DMS153 (cell line): ENCODE results near the gene NBPF12.
"Not testable (repeated sequence)": the region's sequence is repeated elsewhere in the genome, so short reads cannot be mapped to it uniquely, and the experiment has no call there.

Experiments
- DNase-seq: peaks from one replicate; lab custom pipeline; 2025; lab: John Stamatoyannopoulos, UW

NBPF12 gene, protein sequence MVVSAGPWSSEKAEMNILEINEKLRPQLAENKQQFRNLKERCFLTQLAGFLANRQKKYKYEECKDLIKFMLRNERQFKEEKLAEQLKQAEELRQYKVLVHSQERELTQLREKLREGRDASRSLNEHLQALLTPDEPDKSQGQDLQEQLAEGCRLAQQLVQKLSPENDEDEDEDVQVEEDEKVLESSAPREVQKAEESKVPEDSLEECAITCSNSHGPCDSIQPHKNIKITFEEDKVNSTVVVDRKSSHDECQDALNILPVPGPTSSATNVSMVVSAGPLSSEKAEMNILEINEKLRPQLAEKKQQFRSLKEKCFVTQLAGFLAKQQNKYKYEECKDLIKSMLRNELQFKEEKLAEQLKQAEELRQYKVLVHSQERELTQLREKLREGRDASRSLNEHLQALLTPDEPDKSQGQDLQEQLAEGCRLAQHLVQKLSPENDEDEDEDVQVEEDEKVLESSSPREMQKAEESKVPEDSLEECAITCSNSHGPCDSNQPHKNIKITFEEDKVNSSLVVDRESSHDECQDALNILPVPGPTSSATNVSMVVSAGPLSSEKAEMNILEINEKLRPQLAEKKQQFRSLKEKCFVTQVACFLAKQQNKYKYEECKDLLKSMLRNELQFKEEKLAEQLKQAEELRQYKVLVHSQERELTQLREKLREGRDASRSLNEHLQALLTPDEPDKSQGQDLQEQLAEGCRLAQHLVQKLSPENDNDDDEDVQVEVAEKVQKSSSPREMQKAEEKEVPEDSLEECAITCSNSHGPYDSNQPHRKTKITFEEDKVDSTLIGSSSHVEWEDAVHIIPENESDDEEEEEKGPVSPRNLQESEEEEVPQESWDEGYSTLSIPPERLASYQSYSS (N-terminal part only)

GRCh38 chr1:146938242-146938902, at the start of gene NBPF12:
TSS of gene NBPF12 (plus strand) at chr1:146938324. CDS start at chr1:146960144, 21,820 bp downstream.
- DNase-seq: peak; percentile 73

DNA sequence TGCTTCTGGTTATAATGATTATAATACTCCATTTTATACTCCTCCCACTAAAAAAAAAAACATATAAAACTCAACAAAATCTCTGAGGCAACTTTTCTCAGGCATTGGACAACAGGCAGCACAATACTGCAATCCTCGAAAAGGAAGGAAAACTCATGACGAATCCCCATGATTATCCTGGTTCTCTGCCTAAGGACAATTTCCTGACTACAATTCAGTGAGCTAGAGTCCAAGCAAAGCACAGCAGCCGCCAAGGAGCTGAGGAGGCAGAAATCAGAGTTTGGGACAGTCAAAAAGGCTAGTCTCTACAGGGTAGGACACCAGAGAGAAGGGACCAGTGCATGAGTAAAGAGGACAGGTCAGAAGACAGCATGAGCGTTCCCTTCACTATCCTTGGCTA, 46.8 kb upstream of the NBPF12 start:
- DNase-seq: not testable (repeated sequence)

- not testable (repeated sequence) for DNase-seq
Measured at GRCh38 chr1:146892331-146892730, 45.8 kb upstream of the NBPF12 start.

DNA sequence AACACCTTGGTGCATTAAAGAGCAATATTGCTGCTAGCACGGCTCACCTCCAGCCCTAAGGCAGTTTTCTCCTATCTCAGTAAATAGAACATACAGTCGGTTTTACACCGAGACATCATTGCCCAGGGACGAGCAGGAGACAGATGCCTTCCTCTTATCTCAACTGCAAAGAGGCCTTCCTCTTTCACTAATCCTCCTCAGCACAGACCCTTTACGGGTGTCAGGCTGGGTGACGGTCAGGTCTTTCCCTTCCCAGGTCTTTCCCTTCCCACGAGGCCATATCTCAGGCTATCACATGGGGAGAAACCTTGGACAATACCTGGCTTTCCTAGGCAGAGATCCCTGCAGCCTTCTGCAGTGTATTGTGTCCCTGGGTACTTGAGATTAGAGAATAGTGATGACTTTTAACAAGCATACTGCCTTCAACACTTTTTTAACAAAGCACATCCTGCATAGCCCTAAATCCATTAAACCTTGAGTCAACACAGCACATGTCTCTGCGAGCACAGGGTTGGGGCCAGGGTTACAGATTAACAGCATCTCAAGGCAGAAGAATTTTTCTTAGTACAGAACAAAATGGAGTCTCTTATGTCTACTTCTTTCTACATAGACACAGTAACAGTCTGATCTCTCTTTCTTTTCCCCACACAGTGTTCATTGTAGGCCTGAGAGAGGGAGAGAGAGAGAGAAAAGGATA, 30.4 kb upstream of the NBPF12 start:
- DNase-seq: not testable (repeated sequence)

DNA sequence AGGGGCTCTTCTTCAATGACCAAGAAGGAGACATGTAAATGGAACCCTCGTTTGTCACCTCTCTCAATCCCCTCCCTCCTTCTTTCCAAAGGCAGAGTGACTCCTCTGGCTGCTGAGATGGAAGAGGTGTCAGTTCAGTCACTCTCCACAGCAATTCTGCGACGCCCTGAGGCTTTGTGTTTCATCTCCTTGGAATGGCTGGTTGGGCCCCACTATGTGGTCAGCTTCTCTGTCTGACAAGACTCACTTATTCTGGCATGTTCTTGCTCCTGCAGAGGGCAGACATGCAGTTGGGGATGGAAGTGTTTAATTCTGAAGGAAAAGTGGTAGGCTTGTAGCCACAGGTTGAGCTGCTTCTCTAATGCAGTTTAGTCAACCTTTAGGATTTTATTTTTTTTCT, 25.1 kb upstream of the NBPF12 start:
- not testable (repeated sequence) for DNase-seq

DNA sequence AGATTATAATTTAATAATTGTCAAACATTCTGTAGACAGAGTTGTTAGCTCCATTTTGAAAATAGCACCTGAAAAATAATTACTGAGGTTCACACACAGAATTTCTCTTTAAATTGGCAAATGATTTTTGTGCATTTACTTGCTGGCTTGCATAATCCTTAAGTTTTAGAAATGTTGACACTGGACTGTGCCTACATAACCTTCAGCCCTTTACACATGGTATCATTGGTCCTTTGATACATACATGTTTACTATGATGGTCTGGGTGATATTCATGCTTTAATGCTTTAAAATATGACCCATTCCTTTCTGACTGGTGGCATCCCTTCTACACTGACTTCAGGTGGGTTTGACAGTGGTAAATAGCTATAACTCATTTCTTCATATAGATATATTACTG, 17.3 kb upstream of the NBPF12 start:
- not testable (repeated sequence) for DNase-seq

DNA sequence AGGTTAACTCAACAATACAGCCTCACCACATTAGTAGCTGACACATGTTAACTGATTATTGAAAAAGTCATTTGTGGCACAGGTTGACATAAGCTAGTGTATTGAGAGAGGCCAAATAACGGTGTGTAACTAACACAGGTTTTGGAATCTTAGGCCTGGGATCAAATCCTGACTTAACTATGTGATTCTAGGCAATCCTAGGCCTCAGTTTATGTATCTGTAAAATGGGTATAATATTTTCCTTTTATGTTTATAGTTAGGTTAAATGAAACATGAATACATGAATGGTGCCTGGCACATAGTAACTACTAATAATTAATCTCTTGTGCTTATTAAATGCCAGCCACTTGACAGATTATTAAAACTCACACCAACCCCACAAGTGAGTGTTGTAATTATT, 15.5 kb upstream of the NBPF12 start:
- DNase-seq: not testable (repeated sequence)

DNA sequence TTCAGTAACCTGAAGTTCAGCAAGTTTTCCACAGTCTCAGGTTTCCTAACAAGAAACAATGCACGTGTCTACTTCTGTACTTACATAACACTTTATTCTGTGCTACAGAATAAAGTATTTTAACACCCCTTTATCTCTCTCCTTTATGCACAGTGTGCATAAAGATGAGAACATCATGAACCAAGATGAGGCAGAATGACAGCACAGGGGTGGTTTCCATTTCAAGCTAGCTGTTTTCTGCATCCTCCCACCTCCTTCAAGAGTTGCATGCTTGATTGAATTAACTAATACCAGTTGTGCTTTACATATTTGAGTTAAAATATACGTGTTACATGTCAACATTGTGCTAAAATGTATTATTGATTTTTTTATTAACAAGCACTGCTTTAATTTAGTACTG, 14.0 kb upstream of the NBPF12 start:
- DNase-seq: not testable (repeated sequence)

- DNase-seq: not testable (repeated sequence)
Measured at GRCh38 chr1:146926413-146926812, 11.7 kb upstream of the NBPF12 start.

DNA sequence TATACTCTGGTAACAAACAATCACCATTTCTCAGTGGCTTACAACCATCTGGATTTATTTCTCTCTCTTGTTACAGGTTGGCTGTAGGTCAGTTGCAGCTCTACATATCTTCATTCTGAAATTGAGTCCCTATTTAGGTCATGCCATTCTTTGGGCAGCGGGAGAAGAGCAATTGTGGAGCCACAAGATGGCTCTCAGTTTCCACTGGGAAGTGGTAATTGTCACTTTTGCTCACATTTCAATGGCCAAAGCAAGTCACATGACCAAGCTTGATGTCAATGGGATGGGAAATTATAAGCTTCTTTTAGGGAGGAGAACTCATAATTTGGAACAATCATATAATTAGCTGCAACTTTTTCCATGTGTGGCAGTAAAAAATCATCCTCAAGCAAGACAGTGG, 7.9 kb upstream of the NBPF12 start:
- DNase-seq: not testable (repeated sequence)

DNA sequence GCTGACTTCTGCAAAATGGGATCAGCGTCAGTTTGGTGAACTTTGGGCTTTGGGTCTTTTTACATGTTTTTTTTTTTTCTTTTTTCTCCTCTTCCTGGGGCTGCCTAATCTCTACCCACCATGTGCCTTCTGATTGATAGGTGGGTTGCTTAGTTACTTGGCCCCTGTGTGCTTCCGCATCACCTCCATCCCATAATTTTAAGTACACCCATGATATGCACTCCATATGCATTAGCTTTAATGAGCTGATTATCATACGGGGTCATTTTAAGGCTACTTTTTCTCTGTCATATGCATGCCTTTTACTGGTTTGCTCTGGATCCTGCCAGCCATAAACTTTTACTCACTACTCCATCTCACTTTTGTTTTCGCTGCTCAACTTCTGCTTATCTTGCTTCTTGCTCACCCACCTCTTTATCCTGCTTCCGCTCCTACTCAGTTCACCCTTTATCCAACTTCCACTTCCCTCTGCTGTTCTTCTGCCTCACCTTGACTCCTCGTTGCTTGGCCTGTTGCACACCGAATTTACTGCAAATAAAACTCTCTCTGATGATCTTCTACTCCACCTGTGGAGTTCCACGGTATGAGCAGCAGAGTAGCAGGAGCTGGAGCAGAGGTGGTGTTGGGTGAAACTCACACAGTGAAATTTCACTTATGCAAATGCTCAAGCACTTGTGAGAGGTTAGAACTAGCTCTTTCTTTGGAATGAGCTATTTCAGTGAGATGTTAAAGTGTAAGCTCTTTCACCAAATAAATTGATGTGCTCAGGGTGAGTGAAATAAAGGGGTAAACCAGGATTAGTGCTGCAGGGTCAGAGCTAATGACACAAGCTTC, 3.5 kb upstream of the NBPF12 start:
- not testable (repeated sequence) for DNase-seq

GRCh38 chr1:146937462-146937861, 662 bp upstream of the NBPF12 start:
- DNase-seq: not testable (repeated sequence)

GRCh38 chr1:146938927-146939786, 1.0 kb downstream of the NBPF12 start:
- DNase-seq: peak; percentile 4

DNA sequence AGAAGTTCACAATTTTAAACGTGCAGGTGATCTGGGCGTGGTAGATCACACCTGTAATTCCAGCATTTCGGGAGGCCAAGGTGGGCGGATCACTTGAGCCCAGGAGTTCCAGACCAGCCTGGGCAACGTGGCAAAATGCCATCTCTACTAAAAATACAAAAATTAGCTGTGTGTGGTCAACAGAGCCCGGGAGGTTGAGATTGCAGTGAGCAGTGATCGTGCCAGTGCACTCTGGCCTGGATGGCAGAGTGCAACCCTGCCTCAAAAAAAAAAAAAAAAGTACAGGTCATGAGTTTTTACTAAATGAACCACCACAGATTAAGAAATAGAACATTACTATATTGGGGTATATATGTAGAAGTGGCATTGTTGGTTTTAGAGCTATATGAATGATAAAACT, 2.2 kb downstream of the NBPF12 start:
- not testable (repeated sequence) for DNase-seq

GRCh38 chr1:146943342-146943886, 5.3 kb downstream of the NBPF12 start:
- not testable (repeated sequence) for DNase-seq

DNA sequence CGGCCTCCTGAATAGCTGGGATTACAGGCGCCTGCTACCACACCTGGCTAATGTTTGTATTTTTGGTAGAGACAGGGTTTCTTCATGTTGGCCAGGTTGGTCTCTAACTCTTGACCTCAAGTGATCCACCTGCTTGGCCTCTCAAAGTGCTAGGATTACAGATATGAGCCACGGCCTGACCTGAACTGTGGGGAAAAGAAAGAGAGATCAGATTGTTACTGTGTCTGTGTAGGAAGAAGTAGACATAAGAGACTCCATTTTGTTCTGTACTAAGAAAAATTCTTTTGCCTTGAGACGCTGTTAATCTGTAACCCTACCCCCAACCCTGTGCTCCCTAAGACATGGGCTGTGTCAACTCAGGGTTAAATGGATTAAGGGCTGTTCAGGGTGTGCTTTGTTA, 10.0 kb downstream of the NBPF12 start:
- not testable (repeated sequence) for DNase-seq

- DNase-seq: not testable (repeated sequence)
Measured at GRCh38 chr1:146964340-146964739, 26.2 kb downstream of the NBPF12 start.

GRCh38 chr1:146966351-146966750, 28.2 kb downstream of the NBPF12 start:
- not testable (repeated sequence) for DNase-seq

- DNase-seq: not testable (repeated sequence)
Measured at GRCh38 chr1:146970656-146971055, 32.5 kb downstream of the NBPF12 start.
